PC-9 (cell line): ENCODE results near the gene ZSCAN4.

Experiments
- EZH2 ChIP-seq: fragments of 200-600 bp; sonication (generic); IDR thresholded peaks from 2 replicates; pipeline ENCODE4 v1.8.0; 2017; ENCODE audit warnings: antibody characterized with exemption, low read depth
- TF ChIP-seq, protein P1 (sequence below): fragments of 200-600 bp; sonication (generic); conservative IDR thresholded peaks from 2 replicates; pipeline ENCODE4 v1.6.1; 2017; ENCODE audit warnings: mixed run types, antibody characterized with exemption, mild to moderate bottlenecking, moderate library complexity

DNA sequence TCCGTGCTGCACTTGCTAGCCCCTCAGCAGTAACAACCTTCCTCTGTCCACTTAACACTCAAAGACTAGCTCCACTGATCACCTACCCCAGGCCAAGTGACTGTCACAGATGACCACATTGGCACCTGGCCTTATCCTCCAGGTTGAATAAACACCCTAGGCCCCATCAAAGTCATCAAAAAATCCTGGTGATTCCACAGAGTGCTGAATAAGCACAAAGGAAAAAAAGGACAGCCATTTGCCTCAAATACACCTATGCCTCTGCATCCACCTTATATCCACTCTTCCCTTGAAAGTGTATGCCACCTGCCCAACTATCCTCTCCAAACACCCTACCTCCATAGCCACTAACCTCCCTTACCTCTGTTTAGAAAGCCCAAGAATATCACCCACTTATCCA lies 37.6 kb downstream of the ZSCAN4 start:
- TF ChIP-seq, protein P1, sequence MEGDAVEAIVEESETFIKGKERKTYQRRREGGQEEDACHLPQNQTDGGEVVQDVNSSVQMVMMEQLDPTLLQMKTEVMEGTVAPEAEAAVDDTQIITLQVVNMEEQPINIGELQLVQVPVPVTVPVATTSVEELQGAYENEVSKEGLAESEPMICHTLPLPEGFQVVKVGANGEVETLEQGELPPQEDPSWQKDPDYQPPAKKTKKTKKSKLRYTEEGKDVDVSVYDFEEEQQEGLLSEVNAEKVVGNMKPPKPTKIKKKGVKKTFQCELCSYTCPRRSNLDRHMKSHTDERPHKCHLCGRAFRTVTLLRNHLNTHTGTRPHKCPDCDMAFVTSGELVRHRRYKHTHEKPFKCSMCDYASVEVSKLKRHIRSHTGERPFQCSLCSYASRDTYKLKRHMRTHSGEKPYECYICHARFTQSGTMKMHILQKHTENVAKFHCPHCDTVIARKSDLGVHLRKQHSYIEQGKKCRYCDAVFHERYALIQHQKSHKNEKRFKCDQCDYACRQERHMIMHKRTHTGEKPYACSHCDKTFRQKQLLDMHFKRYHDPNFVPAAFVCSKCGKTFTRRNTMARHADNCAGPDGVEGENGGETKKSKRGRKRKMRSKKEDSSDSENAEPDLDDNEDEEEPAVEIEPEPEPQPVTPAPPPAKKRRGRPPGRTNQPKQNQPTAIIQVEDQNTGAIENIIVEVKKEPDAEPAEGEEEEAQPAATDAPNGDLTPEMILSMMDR = no peak
- no peak for TF ChIP-seq EZH2
